B cell (primary cell): Measurements from ENCODE around the gene RFC5.

Experiments used
- CTCF ChIP-seq: fragments of 200-600 bp; IDR thresholded peaks from one replicate; pipeline ENCODE4 v1.8.0; 2022; ENCODE audit warnings: antibody characterized with exemption, mild to moderate bottlenecking
- EZH2 ChIP-seq: IDR thresholded peaks from 2 replicates; pipeline ENCODE4 v1.6.1; 2012; ENCODE audit warnings: borderline replicate concordance, low read depth, mild to moderate bottlenecking, moderate library complexity, low read length; ENCODE audit not compliant: insufficient read depth, poor library complexity, severe bottlenecking

GRCh38 chr12:117981267-117981666 lies 35.2 kb upstream of the RFC5 start:
- TF ChIP-seq CTCF (no peak), EZH2 (no peak)
